Fibroblast of skin of left quadriceps (primary cell): Measurements from ENCODE around the gene GPR3.
"Not testable (repeated sequence)": the region's sequence is repeated elsewhere in the genome, so short reads cannot be mapped to it uniquely, and the experiment has no call there.

ENCODE experiments used
- DNase-seq, 2 experiments: peaks; one replicate each; pipeline ENCODE4 v3.0.0-alpha.2; 2013; ENCODE audit warnings: low read depth in 2 of 2

Gene GPR3

GRCh38 chr1:27423709-27424108, 31.3 kb downstream of the GPR3 start:
- no peak for DNase-seq

- DNase-seq: no peak
Measured at GRCh38 chr1:27427329-27427728, 34.9 kb downstream of the GPR3 start.

GRCh38 chr1:27427816-27428315, 35.4 kb downstream of the GPR3 start:
- DNase-seq: no peak

- DNase-seq: no peak
Measured at GRCh38 chr1:27428316-27429028, 36.0 kb downstream of the GPR3 start.

- no peak for DNase-seq
Measured at GRCh38 chr1:27429029-27429425, 36.6 kb downstream of the GPR3 start.

GRCh38 chr1:27430903-27431600, 38.6 kb downstream of the GPR3 start:
- no peak for DNase-seq

- DNase-seq: no peak
Measured at GRCh38 chr1:27431601-27431940, 39.1 kb downstream of the GPR3 start.

- DNase-seq: not testable (repeated sequence)
Measured at GRCh38 chr1:27432725-27433124, 40.3 kb downstream of the GPR3 start.

GRCh38 chr1:27433706-27434105, 41.3 kb downstream of the GPR3 start:
- DNase-seq: no peak

GRCh38 chr1:27435566-27436203, 43.3 kb downstream of the GPR3 start:
- DNase-seq: no peak

GRCh38 chr1:27436204-27437159, 44.1 kb downstream of the GPR3 start:
- DNase-seq: peak in 1 of 2 experiments; percentile 2

GRCh38 chr1:27438621-27439061, 46.2 kb downstream of the GPR3 start:
- no peak for DNase-seq

GRCh38 chr1:27439150-27439549, 46.7 kb downstream of the GPR3 start:
- no peak for DNase-seq

GRCh38 chr1:27444632-27445031, 52.2 kb downstream of the GPR3 start:
- no peak for DNase-seq
